Measurements from ENCODE around the gene MYO9B.
A peak's percentile ranks its signal among the peaks of the same experiment; 100 is the strongest.

The MYO9B gene

DNA sequence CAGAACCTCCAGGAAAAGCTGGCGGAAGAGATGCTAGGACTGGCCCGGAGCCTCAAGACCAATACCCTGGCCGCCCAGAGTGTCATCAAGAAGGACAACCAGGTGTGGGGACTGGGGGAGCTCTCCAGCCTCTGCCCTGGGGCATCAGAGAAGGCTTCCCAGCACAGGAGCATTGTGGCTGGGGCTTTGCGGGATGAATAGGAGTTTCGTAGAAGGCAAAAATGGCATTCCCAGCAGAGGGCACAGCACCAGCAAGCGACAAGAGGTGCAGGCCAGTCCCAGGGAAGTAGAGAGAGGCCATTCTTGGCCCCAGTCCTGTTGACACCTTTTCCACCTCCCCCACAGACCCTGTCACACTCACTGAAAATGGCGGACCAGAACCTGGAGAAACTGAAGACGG is 143.7 kb downstream of the MYO9B start:
- DNase-seq, result no peak

DNA sequence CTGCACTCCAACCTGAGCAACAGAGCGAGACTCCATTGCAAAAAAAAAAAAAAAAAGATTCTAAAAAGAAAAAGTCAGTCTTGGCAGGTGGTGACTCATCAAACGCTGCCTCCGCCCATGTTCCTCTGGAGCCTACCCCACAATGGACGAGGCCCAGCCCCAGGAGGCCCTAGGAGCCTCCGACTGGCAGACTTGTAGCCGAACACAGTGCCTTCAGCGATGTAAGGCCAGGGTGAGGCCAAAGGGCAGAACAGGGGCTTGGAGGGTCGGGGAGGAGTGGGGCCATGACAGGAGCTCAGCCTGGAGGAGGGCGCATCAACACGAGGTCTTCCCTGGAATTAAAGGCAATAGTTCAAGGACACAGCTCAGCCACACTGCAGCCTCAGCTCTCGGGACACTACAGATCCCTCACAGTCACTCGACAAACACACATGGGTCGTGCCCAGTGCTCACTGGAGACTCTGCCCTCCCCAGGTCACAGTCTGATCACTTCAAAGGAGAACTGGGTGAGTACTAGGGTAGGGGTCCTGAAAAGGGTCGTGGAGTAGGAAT is 144.7 kb downstream of the MYO9B start:
- no peak for DNase-seq

DNA sequence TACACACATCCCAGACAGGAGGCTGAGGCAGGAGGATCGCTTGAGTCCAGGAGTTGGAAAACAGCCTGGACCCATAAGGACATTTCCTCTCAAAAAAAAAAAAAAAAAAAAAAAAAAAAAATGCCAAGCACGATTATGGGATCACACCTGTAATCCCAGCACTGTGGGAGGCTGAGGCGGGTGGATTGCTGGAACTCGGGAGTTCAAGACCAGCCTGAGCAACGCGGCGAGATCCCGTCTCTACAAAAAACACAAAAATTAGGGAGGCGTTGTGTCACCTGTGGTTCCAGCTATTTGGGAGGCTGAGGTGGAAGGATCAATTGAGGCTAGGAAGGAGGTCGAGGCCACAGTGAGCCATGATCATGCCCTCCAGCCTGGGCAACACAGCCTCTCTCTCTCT is 149.5 kb downstream of the MYO9B start:
- peak; percentile 45 for DNase-seq

DNA sequence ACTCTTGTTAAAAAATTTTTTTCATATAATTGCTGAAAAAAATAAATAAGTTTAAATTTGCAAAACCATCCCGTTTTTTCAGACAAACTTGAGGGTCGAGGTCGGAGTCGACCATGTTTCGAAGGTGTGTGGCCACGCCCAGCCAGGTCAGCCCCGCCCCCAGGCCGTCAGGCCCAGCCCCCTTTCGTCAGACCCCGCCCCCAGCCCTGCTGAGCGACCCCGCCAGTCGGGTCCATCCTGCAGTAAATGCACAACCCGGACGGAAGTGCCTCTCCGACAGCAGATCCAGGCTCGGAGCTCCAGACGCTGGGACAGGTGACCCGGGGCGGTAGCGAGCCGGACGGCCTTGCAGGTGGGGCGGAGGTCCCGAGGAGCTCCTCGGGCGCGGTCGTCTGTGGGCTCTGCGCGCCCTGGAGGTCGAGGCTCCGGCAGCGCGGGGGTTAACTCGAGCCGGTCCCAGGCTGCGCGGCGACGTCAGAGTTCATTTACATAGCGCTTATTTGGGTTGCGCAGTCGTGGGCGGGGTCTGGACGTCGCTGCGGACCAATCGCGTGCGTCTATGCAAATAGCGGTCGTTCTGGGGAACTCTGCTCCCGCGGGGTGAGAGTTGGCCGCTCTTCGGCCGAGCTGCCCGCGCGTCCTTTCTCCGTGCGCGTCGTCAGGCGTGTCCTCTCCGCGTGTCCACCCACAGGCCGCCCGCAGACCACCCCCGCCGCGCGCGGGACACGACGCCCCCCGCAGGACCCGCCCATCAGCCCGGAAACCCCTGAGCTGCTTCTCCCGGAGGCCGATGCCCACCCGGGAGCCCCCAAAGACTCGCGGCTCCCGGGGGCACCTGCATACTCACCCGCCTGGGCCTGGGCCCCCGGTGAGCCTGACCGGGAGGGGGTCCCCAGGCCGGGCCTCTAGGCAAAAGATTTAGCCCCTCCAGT is 150.7 kb downstream of the MYO9B start, which contains the start of gene OCEL1:
TSS of gene OCEL1 (plus strand) at position 225 of the 932 bp plus-strand sequence. CDS start at position 247, 22 bp downstream.
- peak; percentile 100 for DNase-seq

DNA sequence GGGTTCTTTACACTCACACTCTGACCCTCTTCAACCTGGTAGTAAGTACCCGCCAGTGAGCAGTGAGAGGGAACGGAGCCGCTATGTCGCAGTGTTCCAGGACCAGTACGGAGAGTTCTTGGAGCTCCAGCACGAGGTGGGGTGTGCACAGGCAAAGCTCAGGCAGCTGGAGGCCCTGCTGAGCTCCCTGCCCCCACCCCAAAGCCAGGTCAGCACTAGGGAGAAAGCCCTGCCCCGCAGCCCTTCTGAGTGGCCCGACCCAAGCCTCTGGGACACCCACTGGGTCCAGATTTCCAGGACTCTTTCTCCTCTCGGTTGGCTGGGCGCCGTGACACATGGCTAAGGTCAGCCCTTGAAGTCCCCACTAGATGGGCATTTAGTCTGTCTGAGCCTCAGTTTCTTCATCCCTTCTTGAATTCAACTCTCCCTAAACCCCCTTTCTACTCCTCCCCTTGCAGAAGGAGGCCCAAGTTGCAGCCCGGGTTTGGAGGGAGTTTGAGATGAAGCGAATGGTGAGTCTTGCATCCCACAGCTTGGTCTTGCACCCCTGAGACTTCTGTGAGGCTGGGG is 152.3 kb downstream of the MYO9B start:
- peak; percentile 80 for DNase-seq

DNA sequence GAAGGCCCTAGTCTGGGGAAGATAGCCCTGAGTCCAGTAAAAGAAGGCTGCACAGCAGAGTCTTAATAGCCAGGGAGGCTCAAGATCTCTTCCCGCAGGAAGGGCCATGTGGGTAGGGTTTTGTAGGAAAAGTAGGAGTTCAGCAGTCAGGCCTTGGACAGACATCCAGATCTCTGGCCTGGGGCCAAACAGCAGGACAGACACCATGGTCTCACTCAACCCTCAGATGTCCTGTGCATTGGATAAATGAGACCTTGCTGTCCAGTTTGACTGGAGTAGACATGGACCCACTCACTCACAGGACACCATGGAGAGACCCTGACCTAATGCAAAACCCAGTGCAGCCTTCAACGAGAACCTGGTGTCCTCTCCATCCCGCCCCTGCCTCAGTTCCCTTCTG is 154.3 kb downstream of the MYO9B start:
- DNase-seq, result peak; percentile 58

DNA sequence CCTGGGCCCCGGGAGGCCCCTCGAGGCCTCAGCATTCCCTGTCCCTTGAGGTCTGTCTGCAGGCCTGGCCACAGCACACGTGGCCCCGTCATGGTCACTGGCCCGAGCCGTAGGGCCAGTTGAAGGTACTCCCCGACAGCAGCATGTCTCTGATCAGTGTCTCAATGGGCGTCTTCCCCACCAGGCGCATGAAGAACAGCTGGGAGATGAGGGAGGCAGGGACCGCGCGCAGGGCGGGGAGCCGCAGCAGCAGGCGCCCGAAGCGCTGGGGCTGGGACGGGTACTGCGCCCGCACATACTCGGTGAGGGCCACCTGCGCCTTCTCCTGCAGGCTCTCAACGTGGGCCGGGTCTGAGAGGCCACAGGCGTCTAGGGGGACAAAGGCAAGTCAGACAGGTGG is 156.7 kb downstream of the MYO9B start:
- no peak for DNase-seq

DNA sequence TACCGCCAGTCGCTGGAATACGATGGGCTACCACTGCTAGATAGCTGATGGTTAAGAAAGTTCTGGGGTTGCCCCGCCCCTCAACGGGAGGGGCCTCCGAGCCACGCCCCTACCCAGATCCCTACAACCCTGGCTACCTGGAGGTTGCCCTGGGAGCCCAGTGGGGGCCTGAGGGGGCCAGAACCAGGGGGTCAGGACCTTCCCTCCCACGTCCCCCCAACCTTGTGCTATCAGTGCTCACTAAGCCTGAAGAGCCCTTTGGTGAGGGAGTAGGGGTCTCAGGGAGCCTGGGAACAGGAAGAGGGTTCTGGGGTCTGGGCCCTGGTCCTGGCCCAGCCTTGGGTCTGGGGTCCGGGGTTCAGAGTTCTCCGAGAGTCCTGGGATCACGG is 159.3 kb downstream of the MYO9B start:
- peak; percentile 91 for DNase-seq

DNA sequence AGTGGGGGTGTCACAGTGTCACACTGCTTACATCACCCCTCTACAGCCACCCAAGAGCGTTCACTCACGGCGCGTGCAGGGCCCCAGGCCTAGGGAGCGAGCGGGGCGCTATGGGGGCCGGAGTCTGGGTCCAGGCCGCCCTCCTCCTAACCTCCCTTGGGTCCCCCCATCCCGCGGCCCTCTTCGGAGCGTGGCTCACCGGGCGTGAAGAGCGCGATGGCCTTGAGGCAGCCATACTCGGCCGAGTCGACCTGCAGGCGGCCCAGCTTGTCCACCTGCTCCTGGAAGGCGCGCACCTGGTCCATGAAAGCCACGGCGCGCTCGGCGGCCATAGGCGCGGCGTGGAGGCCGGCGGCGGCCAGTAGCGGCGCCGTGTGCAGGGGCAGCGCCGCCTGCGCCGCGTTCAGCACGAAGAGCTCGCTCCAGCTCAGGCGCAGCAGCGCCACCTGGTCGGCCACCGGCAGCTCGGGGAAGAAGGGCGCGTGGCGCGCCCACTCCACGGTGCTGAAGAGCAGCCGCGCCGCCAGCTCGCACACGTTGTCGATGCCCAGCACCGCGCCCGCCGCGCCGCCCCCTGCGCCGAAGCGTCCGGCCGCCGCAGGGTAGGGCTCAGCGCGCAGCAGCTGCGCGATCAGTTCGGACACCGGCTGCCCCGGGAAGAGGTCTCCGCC is 159.9 kb downstream of the MYO9B start:
- DNase-seq, result peak; percentile 84

DNA sequence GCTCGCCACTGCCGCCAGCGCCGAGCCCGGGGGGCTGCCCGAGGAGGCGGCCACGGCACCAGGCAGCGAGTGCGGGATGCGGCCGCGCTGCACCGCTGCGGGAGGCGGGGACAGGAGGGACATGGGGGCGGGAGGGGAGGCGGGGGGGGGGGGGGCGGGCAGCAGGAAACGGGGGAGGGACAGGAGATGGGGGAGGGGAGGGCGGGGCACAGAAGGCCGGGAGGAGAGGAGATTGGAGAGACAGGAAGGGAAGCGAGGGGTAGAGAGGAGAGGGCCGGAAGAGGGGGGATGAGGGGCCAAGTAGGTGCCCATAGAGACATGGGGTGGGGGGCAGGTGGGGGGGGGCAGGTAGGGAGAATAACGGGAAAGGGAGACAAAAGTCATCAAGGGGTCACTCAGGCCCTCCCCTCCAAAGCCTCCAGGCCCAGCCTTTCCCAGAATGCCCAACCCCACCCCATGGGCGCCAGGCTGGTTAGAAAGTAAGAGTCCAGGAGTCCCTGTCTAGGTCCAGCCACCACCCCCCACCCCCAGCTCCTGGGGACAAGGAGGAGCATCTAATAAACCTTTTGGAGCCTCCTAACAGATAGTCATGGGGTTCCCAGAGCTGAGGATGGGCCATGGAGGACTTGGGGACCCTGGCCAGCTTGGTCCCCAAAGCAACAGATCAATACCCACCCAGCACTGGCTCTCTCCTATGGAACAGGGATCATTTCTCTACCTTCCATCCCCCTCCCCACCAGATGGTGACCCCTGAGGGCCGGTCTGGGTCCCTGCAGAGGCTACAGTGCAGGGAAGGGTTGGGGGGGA is 160.6 kb downstream of the MYO9B start:
- DNase-seq, result peak; percentile 97

DNA sequence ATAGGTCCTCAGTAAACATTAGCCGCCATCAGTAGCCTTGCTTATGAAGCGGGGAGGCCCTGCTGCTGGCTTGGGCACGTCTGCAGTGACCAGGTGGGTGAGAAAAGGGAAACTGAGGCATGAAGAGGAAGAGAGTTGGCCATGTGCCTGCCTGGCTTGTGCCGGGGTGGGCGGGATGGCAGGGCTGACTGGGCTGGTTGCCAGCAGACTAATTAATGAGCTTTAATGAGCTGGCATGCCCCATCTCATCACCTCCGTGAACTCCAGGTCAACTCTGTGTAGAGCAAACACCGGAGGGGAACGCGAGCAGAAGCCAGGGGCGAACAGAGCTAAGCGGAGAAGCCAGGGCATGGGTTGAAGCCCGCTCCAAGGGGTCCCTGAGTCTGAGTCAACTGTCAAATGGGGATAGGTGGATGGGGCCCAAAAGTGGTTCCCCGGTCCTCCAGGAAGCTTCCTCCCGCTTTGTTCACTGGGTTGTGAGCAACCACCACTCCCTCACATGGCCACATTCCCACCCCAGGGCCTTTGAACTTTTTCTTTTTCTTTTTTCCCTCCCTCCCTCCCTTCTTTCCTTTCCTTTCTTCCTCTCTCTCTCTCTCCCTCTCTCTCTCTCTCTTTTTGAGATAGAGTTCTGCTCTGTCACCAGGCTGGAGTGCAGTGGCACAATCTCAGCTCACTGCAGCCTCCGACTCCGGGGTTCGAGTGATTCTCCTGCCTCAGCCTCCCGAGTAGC is 161.4 kb downstream of the MYO9B start:
- peak; percentile 90 for DNase-seq

DNA sequence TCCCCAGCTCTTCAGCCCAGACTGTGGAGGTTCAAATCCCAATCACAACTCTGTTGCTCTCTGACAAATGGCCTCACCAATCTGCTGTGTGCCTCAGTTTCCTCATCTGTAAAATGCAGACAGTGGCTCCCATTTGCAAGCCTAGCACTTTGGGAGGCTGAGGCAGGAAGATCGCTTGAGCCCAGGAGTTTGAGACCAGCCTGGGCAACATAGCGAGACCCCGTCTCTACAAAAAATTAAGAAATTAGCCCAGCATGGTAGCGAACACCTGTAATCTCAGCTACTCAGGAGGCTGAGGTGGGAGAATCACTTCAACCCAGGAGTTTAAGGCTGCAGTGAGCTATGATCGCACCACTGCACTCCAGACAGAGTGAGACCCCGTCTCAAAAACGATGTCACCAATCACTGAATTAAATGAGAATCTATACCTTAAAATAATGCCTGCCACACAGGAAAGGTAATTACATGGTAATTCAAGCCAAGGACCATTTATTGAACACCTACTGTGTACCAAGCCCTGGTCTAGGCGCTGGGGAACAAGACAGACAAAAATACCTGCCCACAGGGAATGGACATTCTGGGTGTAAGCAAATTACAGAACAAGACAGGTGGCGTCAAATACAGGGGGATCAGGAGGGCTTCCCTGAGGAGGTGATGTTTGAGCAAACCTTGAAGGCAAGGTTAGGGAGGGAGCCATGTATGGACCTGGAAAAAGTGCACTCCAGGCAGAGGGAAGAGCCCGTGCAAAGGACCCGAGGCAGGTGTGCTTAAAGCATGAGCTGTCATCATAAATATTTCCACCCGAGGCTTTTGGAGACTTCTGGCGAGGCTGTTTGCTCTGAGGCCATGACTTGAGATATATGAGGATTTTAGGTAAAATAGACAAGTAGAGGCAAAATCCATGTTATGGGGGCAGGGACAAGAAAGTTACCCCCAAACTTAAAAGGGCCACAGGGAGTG is 162.4 kb downstream of the MYO9B start:
- no peak for DNase-seq

DNA sequence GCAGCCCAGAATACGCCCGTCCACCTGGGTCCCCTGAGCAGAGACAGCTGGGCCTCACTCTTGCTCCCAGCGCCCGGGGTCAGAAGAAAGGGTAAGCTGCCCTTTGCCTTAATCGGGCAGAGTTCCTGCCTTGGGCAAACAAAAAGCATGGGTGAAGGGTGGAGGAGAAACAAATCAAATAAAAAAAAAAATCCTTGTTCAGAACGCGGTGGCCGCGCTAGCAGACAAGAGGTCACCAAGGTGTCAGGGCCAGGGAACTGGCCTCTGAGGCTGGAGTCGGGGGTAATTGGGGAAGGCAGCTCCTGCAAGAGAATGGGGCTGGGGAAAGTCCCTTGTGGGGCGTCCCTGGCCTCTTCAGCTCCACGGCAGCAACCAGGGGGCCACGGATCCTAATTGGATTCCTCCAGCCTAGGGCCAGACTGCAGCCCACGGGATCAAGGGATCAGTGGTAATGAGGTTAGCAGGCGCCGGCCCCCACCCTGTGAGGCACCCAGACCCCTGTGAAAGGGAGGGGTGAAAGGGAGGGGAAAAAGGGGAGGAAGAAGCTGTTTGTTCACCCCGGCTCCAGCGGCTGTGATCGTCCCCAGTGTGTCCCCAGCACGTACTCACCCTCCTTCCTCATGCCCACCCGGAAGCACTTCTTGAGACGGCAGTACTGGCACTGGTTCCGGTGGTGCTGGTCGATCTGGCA is 164.6 kb downstream of the MYO9B start:
- DNase-seq, result peak; percentile 100

DNA sequence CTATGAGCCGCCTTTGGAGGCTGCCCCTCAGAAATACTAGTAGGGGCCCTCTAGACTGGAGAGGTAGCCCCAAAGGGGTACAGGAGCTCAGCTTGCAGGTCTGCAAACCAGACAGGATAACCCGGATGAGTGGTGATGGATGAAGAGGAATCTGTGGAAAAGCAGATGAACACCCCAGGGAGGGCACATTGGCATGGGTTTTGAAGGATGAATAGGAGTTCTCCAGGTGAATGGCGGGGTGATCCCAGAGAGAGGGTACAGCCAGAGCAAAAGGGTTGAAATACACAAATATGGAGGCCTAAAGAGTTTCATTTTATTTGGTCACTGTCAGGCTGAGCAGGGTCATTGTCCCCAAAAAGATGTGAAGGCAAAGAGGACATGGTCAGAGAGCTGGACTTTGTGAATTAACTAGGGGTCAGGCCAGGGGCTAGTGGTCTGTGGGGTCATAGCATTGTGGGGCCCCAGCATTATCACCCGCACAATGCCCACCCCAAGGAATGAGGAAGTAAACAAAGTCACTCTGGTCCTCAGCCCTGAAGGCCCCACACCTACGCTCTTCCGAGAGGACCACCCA is 165.3 kb downstream of the MYO9B start:
- DNase-seq, result peak; percentile 71

DNA sequence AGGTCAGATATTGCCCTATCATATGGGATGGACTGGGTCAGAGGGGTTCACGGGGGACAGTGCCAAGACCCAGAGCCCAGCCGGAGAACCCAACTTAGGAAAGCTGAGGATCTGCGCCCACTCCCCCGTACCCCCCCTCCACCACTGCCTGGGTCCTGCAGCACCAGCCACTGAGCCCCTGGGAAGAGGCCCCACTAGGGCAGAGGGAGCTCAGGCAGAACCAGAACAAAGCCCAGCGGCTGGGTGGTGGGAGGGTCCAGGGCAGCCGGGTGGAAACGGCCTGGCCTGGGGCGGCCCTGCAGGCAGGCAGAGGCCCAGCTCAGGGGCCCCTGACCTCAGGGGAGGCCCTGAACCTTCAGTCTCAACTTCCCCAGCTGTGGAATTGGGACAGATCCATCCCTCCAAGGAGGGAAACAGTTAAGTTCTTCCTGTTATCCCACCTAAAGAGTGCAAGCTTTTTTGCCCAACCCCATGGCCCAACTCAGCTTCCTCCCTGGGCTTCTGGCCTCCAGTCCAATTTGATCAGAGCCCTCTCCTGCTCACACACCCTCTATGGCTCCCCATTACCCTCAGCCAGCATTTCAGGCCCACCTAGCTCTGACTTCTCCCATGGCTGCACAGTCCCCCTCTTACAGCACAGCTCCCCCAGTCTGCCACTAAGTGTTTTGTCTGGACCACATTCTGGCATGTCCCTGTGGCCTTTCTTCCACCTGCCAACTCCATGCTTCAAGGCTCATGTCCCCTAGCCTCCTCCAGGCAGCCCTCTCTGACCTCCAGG is 167.0 kb downstream of the MYO9B start:
- peak; percentile 55 for DNase-seq

DNA sequence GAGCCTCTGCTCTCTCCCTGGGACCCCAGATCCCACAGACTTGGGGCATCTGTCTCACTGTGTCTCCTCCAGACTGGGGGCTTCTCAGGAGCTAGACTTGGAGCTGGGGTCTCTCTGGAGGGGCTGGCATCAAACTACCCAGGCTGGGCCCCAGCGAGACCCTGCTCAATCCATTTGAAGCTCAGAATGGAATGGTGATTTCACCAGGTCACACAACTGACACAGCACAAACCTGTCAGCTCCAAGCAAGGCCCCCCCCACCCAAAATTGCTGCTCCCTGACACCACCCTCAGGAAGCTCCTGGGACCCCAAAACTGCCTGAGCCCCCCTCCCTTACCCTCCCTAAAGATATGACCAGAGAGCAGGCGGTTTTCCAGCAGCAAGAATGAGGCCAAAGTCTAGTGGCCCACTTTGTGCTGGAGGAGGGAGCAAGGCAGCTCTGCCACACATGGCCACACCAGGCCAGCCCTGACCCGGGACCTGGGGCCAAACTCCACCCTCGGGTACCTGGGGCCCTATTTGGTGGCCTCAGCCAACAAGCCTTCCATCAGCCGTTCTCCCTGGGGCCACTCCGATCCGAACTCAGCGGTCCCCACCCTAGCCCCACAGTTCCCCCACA is 167.7 kb downstream of the MYO9B start:
- no peak for DNase-seq

DNA sequence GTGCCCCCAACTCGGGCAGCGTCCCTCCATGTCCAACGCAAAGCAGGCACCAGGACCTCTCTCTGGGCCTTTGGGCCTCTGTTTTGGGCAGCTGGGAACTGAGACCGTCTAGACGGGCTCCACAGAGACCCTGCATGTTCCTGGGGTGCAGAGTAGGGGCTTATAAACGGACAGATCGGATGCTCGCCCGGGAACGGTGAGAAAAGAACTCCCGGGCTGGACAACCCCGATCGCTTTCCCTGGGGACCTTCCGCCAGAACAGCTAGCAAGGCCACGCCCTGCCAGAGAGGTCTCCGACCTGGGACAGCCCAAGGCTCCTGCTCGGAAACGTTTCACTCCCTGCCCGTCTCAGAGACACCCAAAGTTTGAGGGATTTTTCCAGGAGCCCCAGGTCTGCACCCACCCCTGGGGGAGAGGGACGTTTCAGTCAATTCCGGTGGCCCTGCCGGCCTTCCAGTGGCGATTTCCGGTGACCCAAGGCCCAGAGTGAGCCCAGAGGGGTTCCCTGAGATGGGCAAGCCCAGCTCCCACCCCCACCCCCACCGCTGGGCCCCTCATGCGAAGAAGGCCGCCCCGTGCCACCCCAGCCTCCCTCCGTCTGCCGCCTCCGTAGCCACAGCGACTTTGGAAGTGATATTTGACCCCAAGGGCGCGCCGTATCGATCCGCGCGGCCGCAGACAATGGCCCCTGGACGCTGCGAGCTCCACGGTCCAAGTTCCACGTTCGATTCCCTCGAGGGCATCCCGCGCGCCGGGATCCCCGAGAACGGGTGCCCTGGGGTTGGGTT is 168.4 kb downstream of the MYO9B start:
- DNase-seq, result peak; percentile 76
